GM18873 (cell line): Measurements from ENCODE around the gene WIPI1.
"Not testable (repeated sequence)": the region's sequence is repeated elsewhere in the genome, so short reads cannot be mapped to it uniquely, and the experiment has no call there.

ENCODE experiments used
- ATAC-seq: cut with Tn5 transposase; IDR thresholded peaks from one replicate; pipeline ENCODE4 v1.9.1; 2021; ENCODE audit warnings: mild to moderate bottlenecking, moderate library complexity, moderate number of reproducible peaks; ENCODE audit not compliant: unreplicated experiment, low FRiP score

WIPI1 gene

GRCh38 chr17:68422821-68423220 is 34.5 kb downstream of the WIPI1 start:
- ATAC-seq: no peak

GRCh38 chr17:68421486-68421885 is 35.8 kb downstream of the WIPI1 start:
- no peak for ATAC-seq

- ATAC-seq: no peak
Measured at GRCh38 chr17:68420065-68420464, 37.2 kb downstream of the WIPI1 start.

- ATAC-seq: no peak
Measured at GRCh38 chr17:68418876-68419275, 38.4 kb downstream of the WIPI1 start.

- no peak for ATAC-seq
Measured at GRCh38 chr17:68417317-68417716, 40.0 kb downstream of the WIPI1 start.

GRCh38 chr17:68414901-68415300 is 42.4 kb downstream of the WIPI1 start:
- not testable (repeated sequence) for ATAC-seq

GRCh38 chr17:68413597-68414560 is 43.4 kb downstream of the WIPI1 start:
- not testable (repeated sequence) for ATAC-seq

GRCh38 chr17:68407656-68408055 is 49.6 kb downstream of the WIPI1 start:
- not testable (repeated sequence) for ATAC-seq

- ATAC-seq: not testable (repeated sequence)
Measured at GRCh38 chr17:68403837-68404236, 53.5 kb downstream of the WIPI1 start.

GRCh38 chr17:68403122-68403521 is 54.2 kb downstream of the WIPI1 start:
- no peak for ATAC-seq

GRCh38 chr17:68401288-68401687 is 56.0 kb downstream of the WIPI1 start:
- no peak for ATAC-seq

GRCh38 chr17:68400404-68400735 is 56.9 kb downstream of the WIPI1 start:
- ATAC-seq: no peak

- no peak for ATAC-seq
Measured at GRCh38 chr17:68399638-68400403, 57.5 kb downstream of the WIPI1 start.

GRCh38 chr17:68398691-68399637 is 58.3 kb downstream of the WIPI1 start:
- ATAC-seq: no peak

- no peak for ATAC-seq
Measured at GRCh38 chr17:68397108-68397536, 60.2 kb downstream of the WIPI1 start.

- ATAC-seq: no peak
Measured at GRCh38 chr17:68396226-68397107, 60.8 kb downstream of the WIPI1 start.

GRCh38 chr17:68394608-68395331 is 62.5 kb downstream of the WIPI1 start:
- no peak for ATAC-seq

- no peak for ATAC-seq
Measured at GRCh38 chr17:68391561-68392268, 65.6 kb downstream of the WIPI1 start.
